ENCODE data around the gene SMYD3.
"Not testable (repeated sequence)": the region's sequence is repeated elsewhere in the genome, so short reads cannot be mapped to it uniquely, and the experiment has no call there.

SMYD3 gene

DNA sequence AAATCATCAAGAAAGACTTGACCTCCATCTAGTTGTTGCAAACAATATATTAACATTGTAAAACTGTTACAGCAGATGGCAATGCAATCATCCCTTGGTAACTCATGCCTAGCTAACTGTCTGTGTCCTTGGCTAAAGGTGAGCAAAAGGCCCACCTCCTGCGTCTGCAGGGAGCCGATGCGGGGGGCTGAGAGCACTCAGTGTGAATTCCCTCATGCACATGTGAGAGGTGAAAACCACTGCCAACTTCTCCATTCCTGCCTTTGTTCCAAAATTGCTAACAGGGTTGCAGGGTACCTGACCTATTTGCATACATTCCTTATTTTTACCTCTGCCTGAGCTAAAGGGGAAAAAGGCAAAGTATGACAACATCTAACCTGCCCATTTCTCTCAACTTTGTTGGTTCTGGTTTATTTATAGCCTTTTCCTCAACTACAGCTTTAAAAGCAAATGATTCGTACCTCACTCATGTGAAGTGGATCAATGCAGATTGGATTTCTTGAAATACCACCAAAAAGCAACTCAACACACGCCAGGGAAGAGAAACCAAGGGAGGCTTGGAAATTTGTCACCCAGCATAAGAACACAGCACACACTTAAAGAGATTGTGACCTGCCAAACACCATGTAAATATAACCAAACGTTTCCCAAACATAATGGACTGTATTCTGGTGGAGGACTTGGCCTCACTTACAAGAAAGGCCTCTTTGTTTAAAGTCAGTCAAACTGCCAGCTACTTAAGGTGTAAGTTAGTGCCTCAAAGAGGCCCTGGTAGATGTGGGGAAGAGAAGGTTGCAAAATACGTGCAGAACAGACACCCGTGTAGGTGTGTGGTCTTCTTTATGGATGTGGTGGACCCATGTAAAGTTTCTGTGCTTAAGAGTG, 651.0 kb downstream of the SMYD3 start:
- DNase-seq (ENCODE audit: low spot score): no peak
- FAIRE-seq: no peak

DNA sequence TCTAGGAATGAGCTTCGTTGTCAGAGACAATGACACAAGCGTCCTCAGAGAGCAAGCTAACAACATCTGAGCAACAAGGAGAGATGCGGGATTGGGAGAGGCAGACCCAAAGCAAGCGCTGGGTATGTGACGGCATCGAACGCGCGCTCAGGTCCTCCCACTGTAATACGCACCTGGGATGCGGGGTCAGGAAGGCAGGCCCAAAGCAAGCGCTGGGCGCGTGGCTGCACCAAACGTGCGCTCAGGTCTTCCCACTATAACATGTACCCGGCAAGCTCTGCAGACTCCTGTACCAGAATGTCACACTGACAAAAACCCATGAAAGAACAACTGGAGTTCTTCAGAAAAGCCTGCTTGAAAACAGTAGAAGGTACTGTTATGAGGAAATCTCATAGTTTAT, 653.8 kb downstream of the SMYD3 start:
- DNase-seq (ENCODE audit: low spot score) (no peak), FAIRE-seq (no peak)

DNA sequence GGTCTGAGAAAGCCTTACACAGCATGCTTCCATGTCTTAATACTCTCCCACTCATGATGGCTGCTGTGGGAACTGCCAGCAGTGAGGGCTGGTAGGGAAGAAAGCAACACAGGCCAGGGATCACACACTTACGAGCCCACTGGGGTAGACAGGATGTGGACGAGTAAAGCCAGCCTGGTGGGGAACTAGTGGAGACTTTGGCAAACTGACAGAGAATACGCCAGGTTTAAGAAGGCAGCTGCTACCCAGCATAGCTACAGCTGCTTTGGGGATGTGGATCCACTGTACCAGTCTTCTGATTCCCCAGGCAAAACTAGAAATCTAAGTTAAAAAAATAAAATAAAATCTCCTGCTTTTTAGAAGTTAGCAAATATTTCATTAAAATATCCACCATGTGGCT, 664.0 kb downstream of the SMYD3 start:
- DNase-seq (ENCODE audit: low spot score): no peak
- FAIRE-seq: no peak

DNA sequence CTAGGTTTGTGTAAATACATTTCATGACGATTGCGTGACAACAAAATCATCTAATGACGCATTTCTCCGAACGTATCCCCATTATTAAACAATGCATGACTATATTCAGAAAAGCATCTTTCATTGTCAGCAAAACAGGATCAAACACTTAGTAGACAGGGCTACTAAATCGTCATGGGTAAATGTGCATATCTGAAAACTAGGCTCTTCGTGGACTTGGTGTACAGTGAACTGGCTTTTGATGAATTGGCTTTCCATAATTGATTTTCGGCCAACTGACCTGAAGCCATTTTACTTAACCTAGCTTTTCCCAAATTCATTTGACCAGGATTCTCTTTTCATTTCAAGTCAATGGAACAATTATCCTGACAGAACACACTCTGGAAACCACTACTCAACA, 665.0 kb downstream of the SMYD3 start:
- DNase-seq (ENCODE audit: low spot score) (no peak), FAIRE-seq (no peak)

DNA sequence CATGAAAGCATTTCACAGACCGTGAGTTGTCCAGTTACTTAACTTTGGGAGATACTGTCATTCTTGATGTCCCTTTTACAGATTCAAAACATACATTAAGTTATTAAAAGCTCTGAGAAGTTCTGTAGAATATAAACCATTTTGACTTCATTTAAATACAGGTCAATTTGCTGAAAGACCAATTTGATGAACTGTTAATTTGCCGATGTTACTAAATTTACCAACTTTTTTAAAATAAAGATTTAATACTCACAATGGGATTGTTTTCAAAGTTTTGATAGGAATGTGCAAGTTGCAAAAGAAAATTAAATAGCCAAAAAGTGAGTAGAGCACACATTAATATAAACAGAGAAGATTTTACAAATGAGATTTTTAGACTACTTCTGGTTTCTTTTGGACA, 666.1 kb downstream of the SMYD3 start:
- DNase-seq (ENCODE audit: low spot score): no peak
- no peak for FAIRE-seq

DNA sequence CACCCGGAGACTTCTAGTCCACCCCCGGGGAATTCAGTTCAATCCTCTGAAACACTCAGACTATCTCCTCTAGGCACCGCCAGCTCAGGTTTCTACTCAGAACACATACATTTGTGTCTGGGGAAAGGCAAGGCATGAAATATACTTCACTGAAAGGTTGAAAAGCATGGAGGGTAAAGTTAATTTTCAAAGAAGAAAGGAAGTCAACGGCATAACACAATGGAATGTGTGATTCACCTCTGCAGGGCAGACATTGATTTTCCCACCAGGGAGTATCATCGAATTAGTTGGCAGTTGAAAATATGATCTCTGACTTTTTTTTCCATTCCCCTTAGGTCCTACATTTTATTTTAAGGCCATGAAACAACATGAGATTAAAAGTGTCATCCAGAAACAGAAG, 669.4 kb downstream of the SMYD3 start:
- no peak for FAIRE-seq

DNA sequence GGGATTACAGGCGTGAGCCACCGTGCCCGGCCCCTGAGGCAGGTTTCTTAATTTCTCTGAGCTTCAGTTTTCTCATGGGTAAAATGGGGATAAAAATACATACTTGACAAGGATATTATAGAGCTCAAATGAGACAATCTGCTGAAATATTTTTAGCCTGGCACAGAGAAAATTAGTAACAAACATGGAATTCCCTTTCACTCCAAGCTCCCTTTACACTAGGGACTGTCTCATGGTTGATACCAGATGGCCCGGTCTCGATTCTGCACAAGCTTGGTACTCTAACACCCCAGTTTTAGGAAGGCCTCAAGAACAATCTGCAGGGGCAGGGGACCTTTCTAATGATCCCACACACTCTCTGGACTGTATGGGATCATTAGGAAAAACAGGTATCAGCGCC, 671.7 kb downstream of the SMYD3 start:
- FAIRE-seq: no peak
- no peak for DNase-seq (ENCODE audit: low spot score)

More for the DNA sequence above, 669.4 kb downstream of the SMYD3 start:
- DNase-seq (ENCODE audit: low spot score): peak; percentile 44

DNA sequence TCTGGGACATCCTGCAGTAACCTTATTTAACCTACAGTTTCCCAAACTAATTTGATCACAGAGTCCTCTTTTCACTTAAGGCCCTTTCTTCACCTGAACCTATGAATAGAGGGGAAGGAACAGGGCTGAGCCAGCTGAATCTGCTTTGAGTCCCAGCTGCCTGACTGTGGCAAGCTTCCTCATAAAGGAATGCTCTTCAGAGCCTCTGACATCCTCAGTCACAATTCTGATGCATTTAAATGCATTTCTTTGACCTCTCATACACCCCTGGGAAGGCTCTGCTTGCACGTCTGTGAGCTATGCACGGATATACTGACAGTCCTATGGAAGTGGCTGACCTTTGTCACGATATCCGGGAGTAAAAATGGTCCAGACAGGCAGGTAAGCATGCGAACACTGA, 673.1 kb downstream of the SMYD3 start:
- DNase-seq (ENCODE audit: low spot score): no peak
- no peak for FAIRE-seq

DNA sequence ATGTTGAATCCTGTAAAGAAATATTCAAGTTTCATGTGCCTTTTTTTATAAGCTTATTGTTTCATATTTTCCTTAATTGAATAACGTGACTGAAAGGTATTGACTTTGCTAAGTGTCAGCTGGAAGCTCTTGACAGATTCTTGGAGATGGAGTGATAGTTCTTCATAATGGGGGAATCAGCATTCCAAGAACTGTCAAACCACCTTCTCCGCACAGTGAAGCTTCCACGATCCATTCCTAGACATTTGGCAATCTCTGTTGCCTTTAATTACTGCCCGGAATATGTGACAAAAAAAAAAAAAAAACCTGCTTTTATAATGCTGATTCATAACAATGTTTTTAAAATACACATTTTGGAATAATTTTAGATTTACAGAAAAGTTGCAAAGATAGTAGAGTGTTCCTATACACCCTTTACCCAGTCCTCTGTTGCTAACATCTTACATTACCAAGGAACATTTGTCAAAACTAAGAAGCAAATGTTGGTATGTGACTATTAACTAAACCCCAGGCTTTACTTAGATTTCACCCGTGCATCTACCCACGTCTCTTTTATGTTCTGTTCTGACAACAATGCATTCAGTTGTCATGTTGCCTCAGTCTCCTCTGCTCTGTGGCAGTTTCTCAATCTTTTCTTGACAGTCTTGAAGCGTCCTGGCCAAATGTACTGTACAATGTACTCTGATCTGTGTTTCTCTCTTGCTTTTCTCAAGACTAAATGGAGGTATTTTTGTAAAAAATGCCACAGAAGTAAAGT, 674.1 kb downstream of the SMYD3 start:
- FAIRE-seq (no peak), DNase-seq (ENCODE audit: low spot score) (no peak)

DNA sequence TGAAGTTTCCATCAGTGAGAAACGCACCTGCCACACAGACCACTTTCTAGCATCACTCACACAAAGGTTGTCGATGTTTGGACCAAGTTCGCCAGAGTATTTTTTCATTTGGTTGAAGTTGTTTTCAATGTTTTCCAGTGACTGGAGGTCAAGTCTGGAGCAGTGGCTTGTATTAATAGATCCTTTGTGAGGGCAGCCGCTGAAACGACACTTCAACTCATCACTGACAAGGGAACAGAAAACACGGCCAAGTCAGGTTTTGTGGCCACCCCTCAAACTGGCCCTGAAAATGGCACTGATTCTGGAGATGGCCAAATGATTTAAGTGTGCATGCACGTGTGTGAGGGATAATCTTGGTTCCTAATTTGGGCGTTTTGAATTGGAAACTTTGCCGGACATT, 675.6 kb downstream of the SMYD3 start:
- FAIRE-seq (no peak), DNase-seq (ENCODE audit: low spot score) (no peak)

DNA sequence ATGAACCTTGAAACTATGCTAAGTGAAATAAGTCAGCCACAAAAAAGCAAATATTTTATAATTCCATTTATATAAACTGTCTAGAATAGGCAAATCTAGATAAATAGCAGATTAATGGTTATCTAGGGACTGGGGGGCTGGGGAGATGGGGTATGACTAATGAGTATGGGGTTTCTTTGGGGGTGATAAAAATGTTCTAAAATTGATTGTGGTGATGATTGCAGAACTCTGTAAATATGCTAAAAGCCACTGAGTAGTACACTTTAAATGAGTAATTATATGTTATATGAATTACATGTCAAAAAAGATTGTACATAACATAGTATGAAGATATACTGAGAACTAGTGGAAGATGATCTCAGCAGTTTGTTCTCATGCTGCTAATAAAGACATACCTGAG, 677.3 kb downstream of the SMYD3 start:
- FAIRE-seq (no peak), DNase-seq (ENCODE audit: low spot score) (no peak)

DNA sequence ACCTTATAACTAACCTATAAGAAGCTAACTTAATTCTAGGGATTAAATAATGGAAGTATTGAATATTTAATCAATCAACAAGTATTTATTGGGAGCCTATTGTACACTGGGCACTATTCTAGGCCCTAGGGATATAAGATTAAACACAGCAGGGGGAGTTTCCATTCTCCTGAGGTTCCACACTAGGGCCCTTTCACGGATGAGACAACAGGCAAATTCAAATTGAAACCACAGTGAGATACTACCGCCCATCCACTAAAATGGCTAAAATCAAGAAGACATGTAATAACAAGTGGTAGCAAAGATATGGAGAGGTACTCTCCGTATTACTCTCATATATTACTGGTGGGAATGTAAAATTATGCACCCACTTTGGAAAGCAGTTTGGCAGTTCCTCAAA, 677.9 kb downstream of the SMYD3 start:
- FAIRE-seq (no peak), DNase-seq (ENCODE audit: low spot score) (no peak)

DNA sequence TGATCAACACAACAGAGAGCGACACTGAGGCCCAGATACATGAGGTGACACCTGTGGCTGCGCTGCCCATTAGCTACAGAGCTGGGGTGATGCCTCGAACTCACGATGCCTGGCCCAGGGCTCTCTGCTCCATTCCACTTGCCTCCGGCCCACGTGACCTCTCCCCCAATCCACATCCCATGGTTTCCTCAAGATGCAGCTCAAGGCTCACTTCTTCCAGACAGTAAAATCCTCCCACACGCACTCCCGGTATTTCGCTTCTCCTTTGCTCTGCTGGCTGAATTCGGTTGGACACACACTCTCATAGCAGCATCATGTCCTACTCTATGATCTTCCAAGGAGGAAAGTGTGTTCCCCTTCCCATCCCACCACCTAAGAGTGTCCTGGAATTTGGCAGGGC, 679.8 kb downstream of the SMYD3 start:
- FAIRE-seq (no peak), DNase-seq (ENCODE audit: low spot score) (no peak)

DNA sequence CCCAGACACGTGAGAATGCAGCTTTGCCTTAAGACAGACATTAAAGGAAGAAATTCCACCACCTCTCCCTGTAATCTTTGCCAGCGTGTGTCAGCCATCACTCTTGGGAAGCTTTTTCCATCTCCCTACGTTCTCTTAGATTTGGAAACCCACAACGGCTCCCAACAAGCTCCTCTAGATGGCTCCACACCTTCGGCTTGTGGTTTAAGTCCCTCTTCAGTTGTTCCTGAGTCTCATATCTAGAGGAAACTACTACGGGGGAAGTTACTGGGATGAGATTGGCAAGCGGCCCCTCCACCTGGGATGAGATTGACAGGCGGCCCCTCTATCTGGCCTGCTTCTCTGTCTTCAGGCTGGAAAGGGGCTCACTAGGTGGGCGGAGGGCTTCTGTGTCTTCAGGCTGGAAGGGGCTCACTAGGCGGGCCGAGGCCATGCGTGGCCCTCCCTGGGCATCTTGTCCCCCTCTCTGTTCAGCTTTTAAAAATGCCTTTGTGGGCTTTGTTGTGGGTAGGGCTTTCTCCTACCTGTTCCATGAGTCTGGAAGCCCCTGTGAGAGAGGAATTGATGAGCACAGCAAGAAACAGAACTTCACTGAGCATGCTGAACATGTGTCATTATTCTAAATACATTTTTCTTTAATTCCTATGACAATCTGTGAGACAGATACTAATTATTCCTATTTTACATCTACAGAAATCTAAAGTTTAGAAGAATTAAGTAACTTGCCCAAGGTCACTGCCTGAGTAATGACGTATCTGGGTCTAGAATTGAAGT, 681.8 kb downstream of the SMYD3 start:
- DNase-seq (ENCODE audit: low spot score) (no peak), FAIRE-seq (no peak)

DNA sequence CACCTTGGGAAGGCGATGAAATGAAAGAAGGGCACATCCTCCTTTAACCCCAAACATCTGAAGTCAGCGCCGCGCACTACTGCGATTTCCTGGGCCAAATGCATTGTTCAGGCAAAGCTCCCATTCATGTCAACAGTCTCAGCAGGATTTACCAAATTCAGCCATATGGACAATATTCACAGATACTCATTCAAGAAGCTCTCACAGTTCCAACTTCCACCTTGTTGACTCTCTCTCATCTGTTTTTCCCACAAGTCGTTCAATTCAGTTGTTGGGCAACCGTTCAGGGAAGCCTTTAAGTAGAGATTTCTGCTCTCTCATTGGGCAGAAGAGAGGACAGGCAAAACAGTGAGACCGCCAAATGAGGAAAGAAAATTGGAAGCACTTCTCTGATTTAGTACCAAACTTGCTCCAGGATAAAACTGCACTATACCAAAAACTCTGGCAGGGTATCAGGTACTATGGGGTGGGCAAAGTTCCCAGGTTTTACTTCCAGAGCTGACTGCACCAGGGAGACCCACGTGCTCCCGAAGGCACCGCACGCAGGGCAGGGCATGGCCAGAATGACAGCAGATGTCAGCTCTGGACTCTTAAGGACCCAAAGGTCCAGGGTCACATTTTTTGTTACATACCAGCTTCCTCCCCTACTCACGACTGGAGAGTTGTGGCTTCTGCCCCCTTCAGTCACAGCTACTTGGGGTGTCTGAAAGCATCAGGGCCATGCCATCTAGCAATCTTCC, 683.5 kb downstream of the SMYD3 start:
- FAIRE-seq (no peak), DNase-seq (ENCODE audit: low spot score) (no peak)

DNA sequence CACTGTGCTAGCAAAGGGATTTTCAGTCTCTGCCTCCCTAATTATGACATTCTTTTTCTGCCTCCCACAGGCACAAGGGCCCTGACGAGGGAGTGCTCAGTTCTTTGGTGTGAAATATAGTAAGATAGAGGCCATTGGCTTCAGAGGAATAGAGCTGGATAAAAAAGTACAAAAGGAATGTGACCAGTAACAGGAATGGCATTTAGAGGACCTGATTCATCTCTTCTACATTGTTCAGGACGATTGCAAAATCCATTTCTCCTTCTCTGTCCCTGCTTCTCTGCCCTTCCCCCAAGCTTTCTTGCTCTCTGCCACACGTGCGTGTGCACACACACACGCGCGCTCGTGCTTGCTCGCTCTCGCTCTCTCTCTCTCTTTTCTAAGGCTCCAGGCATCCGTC, 684.1 kb downstream of the SMYD3 start:
- FAIRE-seq (no peak), DNase-seq (ENCODE audit: low spot score) (peak; percentile 80)

DNA sequence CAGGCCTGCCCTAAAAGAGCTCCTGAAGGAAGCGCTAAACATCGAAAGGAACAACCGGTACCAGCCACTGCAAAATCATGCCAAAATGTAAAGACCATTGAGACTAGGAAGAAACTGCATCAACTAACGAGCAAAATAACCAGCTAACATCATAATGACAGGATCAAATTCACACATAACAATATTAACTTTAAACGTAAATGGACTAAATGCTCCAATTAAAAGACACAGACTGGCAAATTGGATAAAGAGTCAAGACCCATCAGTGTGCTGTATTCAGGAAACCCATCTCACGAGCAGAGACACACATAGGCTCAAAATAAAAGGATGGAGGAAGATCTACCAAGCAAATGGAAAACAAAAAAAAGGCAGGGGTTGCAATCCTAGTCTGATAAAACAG, 688.7 kb downstream of the SMYD3 start:
- not testable (repeated sequence) for DNase-seq (ENCODE audit: low spot score); FAIRE-seq

DNA sequence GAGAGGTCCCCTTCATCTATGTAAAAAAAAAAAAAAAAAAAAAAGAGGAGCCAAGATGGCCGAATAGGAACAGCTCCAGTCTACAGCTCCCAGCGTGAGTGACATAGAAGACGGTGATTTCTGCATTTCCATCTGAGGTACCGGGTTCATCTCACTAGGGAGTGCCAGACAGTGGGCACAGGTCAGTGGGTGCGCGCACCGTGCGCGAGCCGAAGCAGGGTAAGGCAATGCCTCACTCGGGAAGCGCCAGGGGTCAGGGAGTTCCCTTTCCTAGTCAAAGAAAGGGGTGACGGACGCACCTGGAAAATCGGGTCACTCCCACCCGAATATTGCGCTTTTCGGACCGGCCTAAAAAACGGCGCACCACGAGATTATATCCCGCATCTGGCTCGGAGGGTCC, 690.6 kb downstream of the SMYD3 start:
- DNase-seq (ENCODE audit: low spot score); FAIRE-seq: not testable (repeated sequence)

DNA sequence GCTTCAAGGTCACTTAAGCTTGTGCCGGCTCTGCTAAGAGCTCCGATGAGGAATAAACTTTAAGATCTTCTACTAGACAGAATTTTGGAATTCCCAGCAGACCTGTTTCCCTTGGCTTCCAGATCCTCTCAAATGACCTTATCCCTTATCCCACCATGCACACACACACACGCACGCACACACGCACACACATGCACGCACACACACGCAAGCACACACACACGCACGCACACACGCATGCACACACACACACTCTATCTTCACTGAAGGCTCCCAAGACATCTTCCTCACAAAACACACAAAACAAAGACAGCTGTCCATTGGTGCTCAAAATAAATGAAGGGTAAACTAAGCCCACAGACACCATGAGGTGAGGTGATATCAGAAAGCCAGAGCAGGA, 692.4 kb downstream of the SMYD3 start:
- FAIRE-seq (no peak), DNase-seq (ENCODE audit: low spot score) (no peak)

DNA sequence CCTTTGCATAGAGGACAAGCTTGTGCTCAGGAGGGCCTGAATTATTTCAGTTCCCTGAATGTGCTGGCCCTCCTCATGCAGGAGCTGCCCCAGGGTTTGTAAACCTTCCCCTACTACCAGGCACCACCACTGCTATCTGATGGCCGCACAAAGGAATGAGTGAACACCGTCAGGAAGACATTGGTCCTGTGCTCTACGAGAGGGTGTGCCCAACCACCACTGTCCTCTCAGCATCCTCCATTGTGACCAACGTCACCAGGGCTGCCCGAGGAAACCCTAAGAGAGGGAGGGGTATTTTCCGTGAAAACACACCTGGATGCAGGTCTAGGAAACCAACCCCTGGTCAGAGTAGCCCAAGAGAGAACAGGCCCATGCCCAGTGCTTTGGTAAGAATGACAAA, 694.8 kb downstream of the SMYD3 start:
- no peak for DNase-seq (ENCODE audit: low spot score)
- FAIRE-seq: no peak

DNA sequence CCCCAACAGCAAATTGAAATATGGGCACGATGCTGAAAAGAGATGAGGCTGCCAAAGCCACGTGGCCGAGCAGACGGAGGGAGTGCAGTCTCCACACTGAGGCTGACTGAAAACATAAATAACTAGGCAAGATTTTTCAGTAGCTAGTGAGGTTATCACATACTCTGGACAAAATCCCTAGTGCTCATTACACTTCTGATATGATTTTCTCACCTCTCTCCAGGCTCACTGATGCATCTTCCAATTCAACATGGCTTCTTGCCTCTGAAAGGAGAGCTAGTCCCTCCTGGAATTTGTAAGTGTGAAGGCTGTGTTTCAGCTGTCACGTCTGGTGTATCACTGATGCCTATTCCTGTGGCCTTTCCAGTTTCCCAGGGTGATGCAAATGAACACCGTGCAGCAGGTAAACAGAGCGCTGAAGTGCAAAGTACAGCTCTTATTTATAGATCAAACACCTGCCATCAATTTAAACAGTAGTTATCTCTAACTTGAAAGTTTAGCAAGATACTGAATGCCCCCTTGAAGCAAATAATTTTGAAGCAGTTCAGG, 696.2 kb downstream of the SMYD3 start:
- no peak for FAIRE-seq
- DNase-seq (ENCODE audit: low spot score): no peak

Measured in urothelium cell line (cell line).